ENCODE measurements around the gene ARFIP1.
"Not testable (repeated sequence)": the region's sequence is repeated elsewhere in the genome, so short reads cannot be mapped to it uniquely, and the experiment has no call there.

Gene ARFIP1

GRCh38 chr4:152807294-152807829 lies 27.6 kb downstream of the ARFIP1 start:
- no peak for DNase-seq
- TF ChIP-seq POLR2A (IDR thresholded peaks at IDR 0.05; ENCODE audit: low read length) (no peak), GATA1 (IDR thresholded peaks at IDR 0.05; ENCODE audit: low read depth, low read length) (no peak)

- no peak for DNase-seq
Observed at GRCh38 chr4:152808670-152809069, 28.9 kb downstream of the ARFIP1 start.

GRCh38 chr4:152810715-152811287 lies 31.0 kb downstream of the ARFIP1 start:
- TF ChIP-seq GATA1 (IDR thresholded peaks at IDR 0.05; ENCODE audit: low read depth, low read length): no peak
- no peak for TF ChIP-seq POLR2A (IDR thresholded peaks at IDR 0.05; ENCODE audit: low read length)
- DNase-seq: no peak

More at GRCh38 chr4:152808670-152809069, 28.9 kb downstream of the ARFIP1 start:
- no peak for TF ChIP-seq GATA1 (IDR thresholded peaks at IDR 0.05; ENCODE audit: low read depth, low read length)
- TF ChIP-seq POLR2A (IDR thresholded peaks at IDR 0.05; ENCODE audit: low read length): no peak

GRCh38 chr4:152815078-152815477 lies 35.3 kb downstream of the ARFIP1 start:
- no peak for TF ChIP-seq POLR2A (IDR thresholded peaks at IDR 0.05; ENCODE audit: low read length)
- no peak for DNase-seq

- no peak for TF ChIP-seq GATA1 (IDR thresholded peaks at IDR 0.05; ENCODE audit: low read depth, low read length)
- no peak for TF ChIP-seq POLR2A (IDR thresholded peaks at IDR 0.05; ENCODE audit: low read length)
- no peak for DNase-seq
Observed at GRCh38 chr4:152817331-152817730, 37.6 kb downstream of the ARFIP1 start.

GRCh38 chr4:152819026-152819645 lies 39.4 kb downstream of the ARFIP1 start:
- no peak for TF ChIP-seq GATA1 (IDR thresholded peaks at IDR 0.05; ENCODE audit: low read depth, low read length)
- no peak for TF ChIP-seq POLR2A (IDR thresholded peaks at IDR 0.05; ENCODE audit: low read length)
- DNase-seq: no peak

- DNase-seq: no peak
- no peak for TF ChIP-seq POLR2A (IDR thresholded peaks at IDR 0.05; ENCODE audit: low read length)
- TF ChIP-seq GATA1 (IDR thresholded peaks at IDR 0.05; ENCODE audit: low read depth, low read length): no peak
Observed at GRCh38 chr4:152820073-152820472, 40.3 kb downstream of the ARFIP1 start.

GRCh38 chr4:152822323-152822722 lies 42.6 kb downstream of the ARFIP1 start:
- no peak for DNase-seq
- TF ChIP-seq GATA1 (IDR thresholded peaks at IDR 0.05; ENCODE audit: low read depth, low read length): no peak
- TF ChIP-seq POLR2A (IDR thresholded peaks at IDR 0.05; ENCODE audit: low read length): no peak

GRCh38 chr4:152824561-152824960 lies 44.8 kb downstream of the ARFIP1 start:
- no peak for DNase-seq
- no peak for TF ChIP-seq GATA1 (IDR thresholded peaks at IDR 0.05; ENCODE audit: low read depth, low read length)
- no peak for TF ChIP-seq POLR2A (IDR thresholded peaks at IDR 0.05; ENCODE audit: low read length)

- TF ChIP-seq POLR2A (IDR thresholded peaks at IDR 0.05; ENCODE audit: low read length) (no peak), GATA1 (IDR thresholded peaks at IDR 0.05; ENCODE audit: low read depth, low read length) (no peak)
- DNase-seq: no peak
Observed at GRCh38 chr4:152825336-152825735, 45.6 kb downstream of the ARFIP1 start.

GRCh38 chr4:152828122-152828521 lies 48.4 kb downstream of the ARFIP1 start:
- no peak for TF ChIP-seq POLR2A (IDR thresholded peaks at IDR 0.05; ENCODE audit: low read length)
- no peak for TF ChIP-seq GATA1 (IDR thresholded peaks at IDR 0.05; ENCODE audit: low read depth, low read length)
- no peak for DNase-seq

GRCh38 chr4:152831416-152831815 lies 51.7 kb downstream of the ARFIP1 start:
- no peak for TF ChIP-seq POLR2A (IDR thresholded peaks at IDR 0.05; ENCODE audit: low read length)
- TF ChIP-seq GATA1 (IDR thresholded peaks at IDR 0.05; ENCODE audit: low read depth, low read length): no peak
- no peak for DNase-seq

GRCh38 chr4:152836936-152837335 lies 57.2 kb downstream of the ARFIP1 start:
- no peak for DNase-seq
- TF ChIP-seq POLR2A (IDR thresholded peaks at IDR 0.05; ENCODE audit: low read length) (no peak), GATA1 (IDR thresholded peaks at IDR 0.05; ENCODE audit: low read depth, low read length) (no peak)

- not testable (repeated sequence) for DNase-seq
Observed at GRCh38 chr4:152839729-152840128, 60.0 kb downstream of the ARFIP1 start.

- TF ChIP-seq POLR2A (IDR thresholded peaks at IDR 0.05; ENCODE audit: low read length) (no peak), GATA1 (IDR thresholded peaks at IDR 0.05; ENCODE audit: low read depth, low read length) (no peak)
- DNase-seq: no peak
Observed at GRCh38 chr4:152843481-152844090, 63.8 kb downstream of the ARFIP1 start.

All from erythroblast (primary cell).